GM23338 (cell line): ENCODE measurements around the gene TEX29. TPM values are rescaled to one million over a fixed set of nuclear protein-coding genes. Genes with fewer than 3 reads are reported as not detected.

Experiments
- ATAC-seq: fragments of 200-7000 bp; cut with Tn5 transposase; 3 replicates; pipeline ENCODE4 v1.9.1; 2020
- DNase-seq: peaks from one replicate; pipeline ENCODE4 v3.0.0-alpha.2; 2015; ENCODE audit warnings: low spot score
- H2AFZ ChIP-seq: fragments of 200-600 bp; sonication (generic); 2 replicates; pipeline ENCODE4 v1.8.0; 2016; ENCODE audit warnings: antibody characterized with exemption, mild to moderate bottlenecking, moderate library complexity
- H3F3A ChIP-seq: fragments of 200-600 bp; sonication (generic); replicated peaks from 2 replicates; pipeline ENCODE4 v1.8.0; 2017; ENCODE audit warnings: antibody characterized with exemption, mixed run types, low read depth
- H3K27ac ChIP-seq: fragments of 200-600 bp; sonication (generic); 2 replicates; pipeline ENCODE4 v1.6.1; 2016; ENCODE audit warnings: low read depth
- H3K27me3 ChIP-seq: fragments of 200-600 bp; sonication (generic); 2 replicates; pipeline ENCODE4 v1.8.0; 2016; ENCODE audit warnings: mild to moderate bottlenecking, mixed run types, moderate library complexity; ENCODE audit not compliant: insufficient read depth
- H3K36me3 ChIP-seq: fragments of 200-600 bp; sonication (generic); 2 replicates; pipeline ENCODE4 v1.8.0; 2016; ENCODE audit warnings: mild to moderate bottlenecking; ENCODE audit not compliant: insufficient read depth
- H3K4me1 ChIP-seq: fragments of 200-600 bp; sonication (generic); 2 replicates; pipeline ENCODE4 v1.8.0; 2016; ENCODE audit warnings: mild to moderate bottlenecking, moderate library complexity; ENCODE audit not compliant: insufficient read depth
- H3K4me2 ChIP-seq: fragments of 200-600 bp; sonication (generic); 2 replicates; pipeline ENCODE4 v1.7.1; 2017; ENCODE audit warnings: mixed run types
- H3K4me3 ChIP-seq: fragments of 200-600 bp; sonication (generic); 2 replicates; pipeline ENCODE4 v1.6.1; 2016; ENCODE audit warnings: mixed run types
- H3K79me2 ChIP-seq: fragments of 200-600 bp; sonication (generic); replicated peaks from 2 replicates; pipeline ENCODE4 v1.8.0; 2017; ENCODE audit warnings: mild to moderate bottlenecking; ENCODE audit not compliant: insufficient read depth
- H3K9me2 ChIP-seq: fragments of 200-600 bp; sonication (generic); 2 replicates; pipeline ENCODE4 v1.8.0; 2017; ENCODE audit not compliant: insufficient read depth
- H4K20me1 ChIP-seq: fragments of 200-600 bp; sonication (generic); replicated peaks from 2 replicates; pipeline ENCODE4 v1.8.0; 2017; ENCODE audit warnings: mild to moderate bottlenecking; ENCODE audit not compliant: insufficient read depth
- H3K27ac Mint-ChIP-seq: 2 replicates; pipeline ENCODE4 v1.8.0; 2020; ENCODE audit warnings: inconsistent platforms, mild to moderate bottlenecking, moderate library complexity, mixed read lengths
- H3K27me3 Mint-ChIP-seq: 3 replicates; pipeline ENCODE4 v1.8.0; 2022; ENCODE audit warnings: low read depth, mild to moderate bottlenecking, moderate library complexity, mixed read lengths, inconsistent platforms; ENCODE audit not compliant: insufficient read depth, poor library complexity
- H3K36me3 Mint-ChIP-seq: 3 replicates; pipeline ENCODE4 v1.8.0; 2021; ENCODE audit warnings: low read depth, mild to moderate bottlenecking, inconsistent platforms, moderate library complexity, mixed read lengths
- H3K4me1 Mint-ChIP-seq: 3 replicates; pipeline ENCODE4 v1.8.0; 2020; ENCODE audit warnings: mild to moderate bottlenecking, inconsistent platforms, mixed read lengths
- H3K4me3 Mint-ChIP-seq: 3 replicates; pipeline ENCODE4 v1.8.0; 2021; ENCODE audit warnings: moderate library complexity, mild to moderate bottlenecking, inconsistent platforms, mixed read lengths
- H3K9me3 Mint-ChIP-seq: 3 replicates; pipeline ENCODE4 v1.8.0; 2020; ENCODE audit warnings: moderate library complexity, mild to moderate bottlenecking, inconsistent platforms, mixed read lengths
- EZH2 ChIP-seq: fragments of 200-600 bp; sonication (generic); IDR thresholded peaks from one replicate; pipeline ENCODE4 v1.8.0; 2017; ENCODE audit warnings: antibody characterized with exemption, mild to moderate bottlenecking, low read depth; ENCODE audit not compliant: unreplicated experiment
- EZH2phosphoT487 ChIP-seq: fragments of 200-600 bp; sonication (generic); IDR thresholded peaks from one replicate; pipeline ENCODE4 v1.8.1; 2018; ENCODE audit warnings: antibody characterized with exemption; ENCODE audit not compliant: unreplicated experiment
- POLR2AphosphoS5 ChIP-seq: IDR thresholded peaks from 2 replicates; pipeline ENCODE4 v1.6.1; 2016; ENCODE audit warnings: antibody characterized with exemption, low read depth
- ZNF114 ChIP-seq: fragments of 250-450 bp; sonication (Bioruptor Pico); IDR thresholded peaks from 2 replicates; pipeline ENCODE4 v1.5.0; 2020; ENCODE audit warnings: mild to moderate bottlenecking, moderate library complexity
- ZNF331 ChIP-seq: fragments of 250-450 bp; sonication (Bioruptor Pico); IDR thresholded peaks from 2 replicates; pipeline ENCODE4 v1.5.0; 2020; ENCODE audit warnings: low read depth, mild to moderate bottlenecking, moderate library complexity
- polyA plus RNA-seq: library from polyadenylated mRNA; unstranded; fragments of >200 nt; fragmentation: Nextera tagmentation; extraction: Ambion mirVana; gene quantifications from 2 replicates; pipeline ENCODE4 v1.2.1, GENCODE V29; 2016
- total RNA-seq: library from RNA; depleted of rRNA; stranded (reverse); fragments of >200 nt; shearing (Covaris generic); gene quantifications from 2 replicates; pipeline ENCODE4 v1.2.3, GENCODE V29; 2014
- TF ChIP-seq, protein P1 (sequence below): fragments of 250-450 bp; sonication (Bioruptor Pico); IDR thresholded peaks from 2 replicates; pipeline ENCODE4 v1.5.0; 2020; ENCODE audit warnings: mild to moderate bottlenecking, moderate library complexity
- TF ChIP-seq, protein P2 (sequence below): IDR thresholded peaks from one replicate; pipeline ENCODE4 v1.6.1; 2018; ENCODE audit warnings: antibody characterized with exemption; ENCODE audit not compliant: unreplicated experiment

TEX29 gene
- total and polyA plus RNA-seq, 2 experiments from 2014 or later = 0.31 TPM; not detected in 1

DNA sequence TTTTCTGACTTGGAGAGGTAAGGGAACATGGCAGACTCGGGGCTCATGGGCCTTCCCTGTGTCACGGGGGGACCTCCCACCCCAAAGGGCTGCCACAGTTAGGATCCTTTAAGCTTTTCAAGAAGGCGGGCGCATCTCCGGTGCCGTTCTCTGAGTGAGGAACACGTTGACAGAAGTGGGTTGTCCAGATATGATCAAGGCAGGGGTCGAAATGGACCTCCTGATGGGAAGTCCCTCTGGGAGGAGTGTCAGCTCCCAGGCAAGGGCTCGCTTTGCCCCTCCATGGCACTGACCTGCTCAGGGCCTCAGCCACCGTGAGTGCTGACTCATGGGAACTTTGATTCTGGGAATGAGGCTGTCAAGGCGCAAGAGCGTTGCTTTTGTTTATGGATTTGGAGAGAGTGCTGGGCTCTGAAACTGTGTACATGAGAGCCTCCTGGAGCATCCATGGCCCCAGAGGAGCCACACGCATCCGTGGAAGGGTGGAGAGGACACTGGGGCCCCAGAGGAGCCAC lies 6.5 kb upstream of the TEX29 start:
- no peaks in the 10 kb centered on the region for H3K4me1 ChIP-seq
- no peaks in the 10 kb centered on the region for H4K20me1 ChIP-seq
- peaks cover 41% of the 10 kb centered on the region for H3K9me3 Mint-ChIP-seq
- DNase-seq (no peak), ATAC-seq (no peak)
- H3K4me3 Mint-ChIP-seq = no peak overlapping the region
- H3K27me3 Mint-ChIP-seq = peaks cover 10% of the 10 kb centered on the region
- no peak overlapping the region for H3K27ac Mint-ChIP-seq
- H3K4me2 ChIP-seq = no peak overlapping the region
- H3K79me2 ChIP-seq = no peaks in the 10 kb centered on the region
- H3K9me2 ChIP-seq = no peaks in the 10 kb centered on the region
- H3F3A ChIP-seq = no peaks in the 10 kb centered on the region
- H3K27ac ChIP-seq = no peak overlapping the region
- H3K4me3 ChIP-seq = no peak overlapping the region
- no peaks in the 10 kb centered on the region for H3K36me3 ChIP-seq
- H3K4me1 Mint-ChIP-seq = no peaks in the 10 kb centered on the region; the same call in 2 of the 3 replicates
- no peak overlapping the region for H2AFZ ChIP-seq
- H3K36me3 Mint-ChIP-seq = peaks cover 45% of the 10 kb centered on the region
- H3K27me3 ChIP-seq = no peaks in the 10 kb centered on the region
- no peak for TF ChIP-seq EZH2phosphoT487
- TF ChIP-seq, protein P1, sequence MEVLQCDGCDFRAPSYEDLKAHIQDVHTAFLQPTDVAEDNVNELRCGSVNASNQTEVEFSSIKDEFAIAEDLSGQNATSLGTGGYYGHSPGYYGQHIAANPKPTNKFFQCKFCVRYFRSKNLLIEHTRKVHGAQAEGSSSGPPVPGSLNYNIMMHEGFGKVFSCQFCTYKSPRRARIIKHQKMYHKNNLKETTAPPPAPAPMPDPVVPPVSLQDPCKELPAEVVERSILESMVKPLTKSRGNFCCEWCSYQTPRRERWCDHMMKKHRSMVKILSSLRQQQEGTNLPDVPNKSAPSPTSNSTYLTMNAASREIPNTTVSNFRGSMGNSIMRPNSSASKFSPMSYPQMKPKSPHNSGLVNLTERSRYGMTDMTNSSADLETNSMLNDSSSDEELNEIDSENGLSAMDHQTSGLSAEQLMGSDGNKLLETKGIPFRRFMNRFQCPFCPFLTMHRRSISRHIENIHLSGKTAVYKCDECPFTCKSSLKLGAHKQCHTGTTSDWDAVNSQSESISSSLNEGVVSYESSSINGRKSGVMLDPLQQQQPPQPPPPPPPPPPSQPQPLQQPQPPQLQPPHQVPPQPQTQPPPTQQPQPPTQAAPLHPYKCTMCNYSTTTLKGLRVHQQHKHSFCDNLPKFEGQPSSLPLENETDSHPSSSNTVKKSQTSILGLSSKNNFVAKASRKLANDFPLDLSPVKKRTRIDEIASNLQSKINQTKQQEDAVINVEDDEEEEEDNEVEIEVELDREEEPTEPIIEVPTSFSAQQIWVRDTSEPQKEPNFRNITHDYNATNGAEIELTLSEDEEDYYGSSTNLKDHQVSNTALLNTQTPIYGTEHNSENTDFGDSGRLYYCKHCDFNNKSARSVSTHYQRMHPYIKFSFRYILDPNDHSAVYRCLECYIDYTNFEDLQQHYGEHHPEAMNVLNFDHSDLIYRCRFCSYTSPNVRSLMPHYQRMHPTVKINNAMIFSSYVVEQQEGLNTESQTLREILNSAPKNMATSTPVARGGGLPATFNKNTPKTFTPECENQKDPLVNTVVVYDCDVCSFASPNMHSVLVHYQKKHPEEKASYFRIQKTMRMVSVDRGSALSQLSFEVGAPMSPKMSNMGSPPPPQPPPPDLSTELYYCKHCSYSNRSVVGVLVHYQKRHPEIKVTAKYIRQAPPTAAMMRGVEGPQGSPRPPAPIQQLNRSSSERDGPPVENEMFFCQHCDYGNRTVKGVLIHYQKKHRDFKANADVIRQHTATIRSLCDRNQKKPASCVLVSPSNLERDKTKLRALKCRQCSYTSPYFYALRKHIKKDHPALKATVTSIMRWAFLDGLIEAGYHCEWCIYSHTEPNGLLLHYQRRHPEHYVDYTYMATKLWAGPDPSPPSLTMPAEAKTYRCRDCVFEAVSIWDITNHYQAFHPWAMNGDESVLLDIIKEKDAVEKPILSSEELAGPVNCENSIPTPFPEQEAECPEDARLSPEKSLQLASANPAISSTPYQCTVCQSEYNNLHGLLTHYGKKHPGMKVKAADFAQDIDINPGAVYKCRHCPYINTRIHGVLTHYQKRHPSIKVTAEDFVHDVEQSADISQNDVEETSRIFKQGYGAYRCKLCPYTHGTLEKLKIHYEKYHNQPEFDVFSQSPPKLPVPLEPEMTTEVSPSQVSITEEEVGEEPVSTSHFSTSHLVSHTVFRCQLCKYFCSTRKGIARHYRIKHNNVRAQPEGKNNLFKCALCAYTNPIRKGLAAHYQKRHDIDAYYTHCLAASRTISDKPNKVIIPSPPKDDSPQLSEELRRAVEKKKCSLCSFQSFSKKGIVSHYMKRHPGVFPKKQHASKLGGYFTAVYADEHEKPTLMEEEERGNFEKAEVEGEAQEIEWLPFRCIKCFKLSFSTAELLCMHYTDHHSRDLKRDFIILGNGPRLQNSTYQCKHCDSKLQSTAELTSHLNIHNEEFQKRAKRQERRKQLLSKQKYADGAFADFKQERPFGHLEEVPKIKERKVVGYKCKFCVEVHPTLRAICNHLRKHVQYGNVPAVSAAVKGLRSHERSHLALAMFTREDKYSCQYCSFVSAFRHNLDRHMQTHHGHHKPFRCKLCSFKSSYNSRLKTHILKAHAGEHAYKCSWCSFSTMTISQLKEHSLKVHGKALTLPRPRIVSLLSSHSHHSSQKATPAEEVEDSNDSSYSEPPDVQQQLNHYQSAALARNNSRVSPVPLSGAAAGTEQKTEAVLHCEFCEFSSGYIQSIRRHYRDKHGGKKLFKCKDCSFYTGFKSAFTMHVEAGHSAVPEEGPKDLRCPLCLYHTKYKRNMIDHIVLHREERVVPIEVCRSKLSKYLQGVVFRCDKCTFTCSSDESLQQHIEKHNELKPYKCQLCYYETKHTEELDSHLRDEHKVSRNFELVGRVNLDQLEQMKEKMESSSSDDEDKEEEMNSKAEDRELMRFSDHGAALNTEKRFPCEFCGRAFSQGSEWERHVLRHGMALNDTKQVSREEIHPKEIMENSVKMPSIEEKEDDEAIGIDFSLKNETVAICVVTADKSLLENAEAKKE (CRISPR knock-in tag) = no peak
- TF ChIP-seq ZNF114 (CRISPR knock-in tag) = no peak
- no peak for TF ChIP-seq EZH2
- TF ChIP-seq, protein P2, sequence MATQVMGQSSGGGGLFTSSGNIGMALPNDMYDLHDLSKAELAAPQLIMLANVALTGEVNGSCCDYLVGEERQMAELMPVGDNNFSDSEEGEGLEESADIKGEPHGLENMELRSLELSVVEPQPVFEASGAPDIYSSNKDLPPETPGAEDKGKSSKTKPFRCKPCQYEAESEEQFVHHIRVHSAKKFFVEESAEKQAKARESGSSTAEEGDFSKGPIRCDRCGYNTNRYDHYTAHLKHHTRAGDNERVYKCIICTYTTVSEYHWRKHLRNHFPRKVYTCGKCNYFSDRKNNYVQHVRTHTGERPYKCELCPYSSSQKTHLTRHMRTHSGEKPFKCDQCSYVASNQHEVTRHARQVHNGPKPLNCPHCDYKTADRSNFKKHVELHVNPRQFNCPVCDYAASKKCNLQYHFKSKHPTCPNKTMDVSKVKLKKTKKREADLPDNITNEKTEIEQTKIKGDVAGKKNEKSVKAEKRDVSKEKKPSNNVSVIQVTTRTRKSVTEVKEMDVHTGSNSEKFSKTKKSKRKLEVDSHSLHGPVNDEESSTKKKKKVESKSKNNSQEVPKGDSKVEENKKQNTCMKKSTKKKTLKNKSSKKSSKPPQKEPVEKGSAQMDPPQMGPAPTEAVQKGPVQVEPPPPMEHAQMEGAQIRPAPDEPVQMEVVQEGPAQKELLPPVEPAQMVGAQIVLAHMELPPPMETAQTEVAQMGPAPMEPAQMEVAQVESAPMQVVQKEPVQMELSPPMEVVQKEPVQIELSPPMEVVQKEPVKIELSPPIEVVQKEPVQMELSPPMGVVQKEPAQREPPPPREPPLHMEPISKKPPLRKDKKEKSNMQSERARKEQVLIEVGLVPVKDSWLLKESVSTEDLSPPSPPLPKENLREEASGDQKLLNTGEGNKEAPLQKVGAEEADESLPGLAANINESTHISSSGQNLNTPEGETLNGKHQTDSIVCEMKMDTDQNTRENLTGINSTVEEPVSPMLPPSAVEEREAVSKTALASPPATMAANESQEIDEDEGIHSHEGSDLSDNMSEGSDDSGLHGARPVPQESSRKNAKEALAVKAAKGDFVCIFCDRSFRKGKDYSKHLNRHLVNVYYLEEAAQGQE = no peak
- no peak for TF ChIP-seq POLR2AphosphoS5
- TF ChIP-seq ZNF331 (CRISPR knock-in tag) = no peak
